OCI-LY7 (cell line): Measurements from ENCODE around the gene MACO1.

Experiments used
- CTCF ChIP-seq: fragments of 200-600 bp; sonication (generic); conservative IDR thresholded peaks from 2 replicates; pipeline ENCODE4 v1.5.1; 2014; ENCODE audit warnings: mild to moderate bottlenecking, antibody characterized with exemption, low read length, moderate library complexity, mixed read lengths
- EZH2phosphoT487 ChIP-seq: fragments of 200-600 bp; sonication (generic); IDR thresholded peaks from 2 replicates; pipeline ENCODE4 v1.6.1; 2018; ENCODE audit warnings: low read depth, borderline replicate concordance, mild to moderate bottlenecking, mixed run types, antibody characterized with exemption, low read length, moderate library complexity, mixed read lengths

GRCh38 chr1:25538191-25538767 is 107.6 kb downstream of the MACO1 start:
- TF ChIP-seq CTCF: no peak
- TF ChIP-seq EZH2phosphoT487: no peak
